Central memory CD4-positive, alpha-beta T cell (primary cell): Measurements from ENCODE around the gene UBE3B.

Experiments
- DNase-seq: peaks from one replicate; pipeline ENCODE4 v3.0.0; 2022

Gene UBE3B

DNA sequence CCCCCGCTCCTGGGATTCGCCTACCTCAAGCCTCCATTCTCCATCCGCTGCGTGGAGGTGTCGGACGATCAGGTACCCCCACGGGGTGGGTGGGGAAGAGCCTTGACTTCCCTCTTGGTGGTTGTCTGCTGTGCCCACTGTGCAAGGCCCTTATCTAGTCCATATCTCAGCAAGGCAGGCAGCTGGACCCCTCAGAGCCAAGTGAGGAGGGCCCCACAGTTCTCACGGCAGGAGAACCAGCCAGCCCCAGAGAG, 56.0 kb downstream of the UBE3B start:
- no peak for DNase-seq

DNA sequence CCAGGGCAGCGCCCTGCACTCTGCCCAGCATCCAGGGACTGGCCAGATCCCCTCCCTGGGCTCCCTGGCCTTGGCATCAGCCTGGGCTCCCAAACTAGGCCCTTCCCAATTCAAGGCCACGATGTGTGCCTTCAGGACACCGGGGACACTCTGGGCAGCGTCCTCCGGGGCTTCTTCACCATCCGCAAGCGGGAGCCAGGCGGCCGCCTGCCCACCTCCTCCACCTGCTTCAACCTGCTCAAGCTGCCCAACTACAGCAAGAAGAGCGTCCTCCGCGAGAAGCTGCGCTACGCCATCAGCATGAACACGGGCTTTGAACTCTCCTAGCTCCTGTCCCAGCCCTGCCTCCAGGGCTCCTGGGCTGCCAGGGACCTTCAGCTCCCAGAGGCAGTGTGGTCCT, 57.0 kb downstream of the UBE3B start:
- no peak for DNase-seq

- DNase-seq = no peak
Measured at GRCh38 chr12:109535231-109535862, 57.9 kb downstream of the UBE3B start.

- no peak for DNase-seq
Measured at GRCh38 chr12:109535863-109536250, 58.4 kb downstream of the UBE3B start.

- no peak for DNase-seq
Measured at GRCh38 chr12:109537136-109537535, 59.7 kb downstream of the UBE3B start.

DNA sequence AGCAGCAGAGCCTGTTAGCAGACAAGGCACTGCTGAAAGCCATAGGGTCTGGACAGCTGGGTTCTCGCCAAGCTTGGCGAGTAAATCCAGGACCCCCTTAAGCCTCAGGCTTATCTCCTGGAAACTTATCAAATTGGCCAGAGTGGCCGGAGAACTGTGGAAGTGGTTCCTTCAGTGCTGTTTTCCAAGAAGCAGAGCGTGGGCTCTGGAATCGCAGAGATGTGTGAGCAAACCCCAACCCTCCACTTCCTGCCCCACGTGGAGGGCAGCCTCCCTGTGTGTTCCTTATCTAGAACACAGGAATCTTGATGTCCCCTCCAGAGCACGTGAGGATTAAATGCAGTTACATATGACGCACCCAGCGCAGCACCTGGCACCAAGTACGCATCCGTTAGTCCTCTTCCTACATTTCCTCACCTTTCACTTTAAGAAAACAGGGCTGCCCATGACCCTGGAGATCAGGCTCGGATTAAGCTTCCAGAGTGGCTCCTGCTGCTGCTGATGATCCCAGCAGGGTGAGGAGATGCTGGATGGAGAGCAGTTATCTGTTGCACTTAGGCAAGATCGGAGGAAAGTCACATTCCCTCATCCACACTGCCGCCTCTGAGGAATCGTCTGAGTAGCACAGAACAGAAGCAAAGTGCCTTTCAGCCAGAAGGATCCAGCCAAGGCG, 60.9 kb downstream of the UBE3B start:
- no peak for DNase-seq

- DNase-seq = no peak
Measured at GRCh38 chr12:109539508-109539907, 62.1 kb downstream of the UBE3B start.

DNA sequence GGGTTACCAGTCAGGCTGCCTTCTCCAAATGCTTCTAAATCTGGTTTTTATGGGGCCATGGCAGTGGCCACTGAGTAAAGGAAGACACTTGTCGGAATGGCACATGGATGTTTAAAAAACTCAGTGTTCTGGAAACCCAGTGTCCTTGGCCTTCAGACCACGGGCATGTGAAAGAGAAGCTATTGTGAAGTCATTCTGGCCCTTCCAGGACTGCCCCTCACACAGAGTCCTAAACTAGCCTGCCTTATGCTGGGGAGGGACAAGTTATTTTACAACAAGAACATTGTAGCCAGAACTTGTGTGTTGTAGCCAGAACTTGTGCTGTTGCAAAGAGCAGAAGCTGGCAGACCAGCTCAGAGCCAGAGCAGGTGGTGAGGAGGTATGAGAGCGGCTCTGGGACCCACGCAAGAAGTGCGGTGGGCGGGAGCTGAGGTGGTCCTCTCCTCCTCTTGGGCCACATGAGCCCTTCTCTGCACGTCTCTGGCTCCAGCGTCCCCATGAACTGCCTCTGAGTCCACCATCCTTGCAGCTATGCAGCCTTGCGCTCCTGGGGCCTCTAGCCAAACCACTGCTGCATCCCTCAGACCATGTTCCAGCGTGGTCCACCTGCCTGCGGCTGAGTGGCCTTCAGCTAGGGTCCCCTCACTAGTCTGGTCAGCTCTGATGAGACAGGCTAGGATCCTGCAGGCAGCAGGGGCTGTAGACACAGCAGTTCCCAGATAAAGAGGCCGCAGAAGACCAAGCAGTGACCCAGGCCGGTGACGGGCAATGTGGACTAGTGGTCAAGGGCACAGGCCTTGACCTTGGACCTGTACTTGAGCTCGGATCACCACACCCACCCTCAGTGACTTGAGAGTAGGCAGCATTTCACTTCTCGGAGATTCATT, 63.3 kb downstream of the UBE3B start:
- DNase-seq = no peak

DNA sequence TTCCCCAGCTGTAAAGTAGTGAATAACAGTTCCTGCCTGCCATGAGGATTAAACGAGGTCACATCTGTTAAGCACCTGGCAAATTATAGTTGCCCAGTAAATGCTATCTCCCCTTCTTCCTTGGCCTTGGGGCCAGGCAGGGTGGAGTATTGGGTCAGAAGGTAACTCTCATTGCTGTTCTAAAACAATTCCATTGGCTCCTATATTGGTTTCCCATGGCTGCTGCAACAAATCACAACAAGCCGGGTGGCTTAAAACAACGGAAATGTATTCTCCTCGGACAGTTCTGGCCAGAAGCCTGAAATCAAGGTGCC, 63.9 kb downstream of the UBE3B start:
- no peak for DNase-seq

GRCh38 chr12:109542014-109542413, 64.6 kb downstream of the UBE3B start:
- no peak for DNase-seq

- DNase-seq = no peak
Measured at GRCh38 chr12:109542876-109543275, 65.4 kb downstream of the UBE3B start.

GRCh38 chr12:109544955-109545531, 67.6 kb downstream of the UBE3B start:
- DNase-seq = no peak

DNA sequence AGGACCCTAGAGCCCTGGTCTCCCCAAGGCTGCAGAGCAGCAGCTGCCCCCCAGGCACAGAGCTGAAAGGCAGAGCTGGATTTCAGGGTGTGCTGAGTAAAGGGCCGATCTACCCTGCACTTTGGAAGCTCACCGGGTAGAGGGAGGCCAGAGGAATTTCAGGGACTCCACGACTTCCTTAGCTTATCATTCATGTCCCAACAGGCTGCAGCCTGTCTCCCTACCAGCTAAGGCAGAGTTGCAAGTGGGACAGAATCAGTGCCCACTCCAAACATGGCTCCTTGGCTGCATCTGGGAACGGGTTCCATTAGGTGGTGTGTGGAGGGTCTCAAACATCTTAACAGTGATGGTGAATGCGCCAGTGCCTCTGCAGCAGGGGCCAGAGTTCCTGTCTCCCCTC, 68.4 kb downstream of the UBE3B start:
- no peak for DNase-seq

DNA sequence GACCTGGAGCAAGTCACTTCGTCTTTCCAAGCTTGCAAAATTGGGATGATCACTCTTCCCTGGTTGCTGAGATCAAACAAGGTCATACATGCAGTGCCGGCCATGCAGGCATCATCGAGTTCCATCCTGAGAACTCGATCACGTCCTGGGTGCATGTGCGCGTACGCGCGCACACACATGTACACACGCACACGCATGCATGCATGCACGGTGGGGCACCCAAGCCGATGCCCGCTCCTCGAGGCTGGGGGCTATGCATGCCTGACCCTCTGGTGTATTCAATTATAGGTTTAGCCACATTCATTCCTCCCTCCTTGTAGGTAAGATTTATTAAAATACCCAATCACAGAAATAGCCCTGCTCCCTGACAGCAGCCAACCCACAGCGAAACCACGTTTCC, 69.9 kb downstream of the UBE3B start:
- DNase-seq = no peak

DNA sequence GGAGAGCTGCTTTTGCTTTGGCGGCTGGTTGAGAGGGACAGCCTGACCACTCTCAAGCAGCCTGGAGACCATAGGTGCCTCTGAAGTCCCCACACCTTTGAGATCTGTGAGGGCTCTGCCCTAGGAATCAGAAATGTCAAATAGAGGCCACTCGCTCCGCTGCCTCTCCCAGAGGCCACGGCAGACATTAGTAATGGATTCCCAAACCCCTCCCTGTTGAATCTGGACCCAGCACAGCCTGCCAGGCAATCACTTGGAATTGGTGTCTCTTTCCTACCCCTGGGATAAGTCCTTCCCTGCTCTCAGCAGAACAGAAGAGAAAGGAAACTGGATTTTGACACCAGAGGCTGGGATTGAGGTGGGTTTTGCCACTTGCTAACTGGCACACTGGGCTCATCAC, 70.8 kb downstream of the UBE3B start:
- no peak for DNase-seq

- no peak for DNase-seq
Measured at GRCh38 chr12:109549613-109550270, 72.3 kb downstream of the UBE3B start.

GRCh38 chr12:109550281-109550680, 72.8 kb downstream of the UBE3B start:
- no peak for DNase-seq

DNA sequence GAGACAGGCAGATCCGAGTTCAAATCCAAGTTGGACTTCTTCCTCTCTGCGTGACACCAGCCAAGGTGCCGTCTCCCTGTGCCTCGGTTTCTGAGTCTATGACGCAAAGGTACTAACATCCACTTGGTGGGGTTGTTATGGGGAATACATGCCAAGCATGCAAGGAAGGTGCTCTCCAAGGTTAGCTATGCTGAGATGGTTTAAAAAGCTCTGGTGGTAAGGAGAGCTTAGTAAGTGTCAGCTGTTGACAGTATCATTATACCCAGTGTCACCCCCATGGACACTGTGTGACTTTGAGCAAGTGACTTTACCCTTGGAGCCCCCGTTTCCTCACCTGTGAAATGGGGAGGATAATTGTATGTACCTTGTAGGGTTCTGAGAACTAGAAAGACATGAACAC, 73.7 kb downstream of the UBE3B start:
- DNase-seq = no peak

GRCh38 chr12:109552971-109553370, 75.5 kb downstream of the UBE3B start:
- DNase-seq = no peak

- DNase-seq = no peak
Measured at GRCh38 chr12:109553483-109553882, 76.0 kb downstream of the UBE3B start.

GRCh38 chr12:109553906-109554500, 76.6 kb downstream of the UBE3B start:
- no peak for DNase-seq

- no peak for DNase-seq
Measured at GRCh38 chr12:109554761-109555160, 77.3 kb downstream of the UBE3B start.
